Measurements from ENCODE around the gene SESN1. TPM values are rescaled to one million over a fixed set of nuclear protein-coding genes. Genes with fewer than 3 reads are reported as not detected.

The SESN1 gene
- total RNA-seq, 1 donor from 2014 or later, result 23.6 TPM

GRCh38 chr6:109048670-109049415 is 45.8 kb downstream of the SESN1 start:
- peaks cover 5% of the 10 kb centered on the region for H3K36me3 Mint-ChIP-seq (ENCODE audit: low read depth, unreplicated experiment)

GRCh38 chr6:109048176-109048575 is 46.5 kb downstream of the SESN1 start:
- H3K4me3 Mint-ChIP-seq (ENCODE audit: unreplicated experiment), result no peak overlapping the region
- peaks cover 8% of the 10 kb centered on the region for H3K27me3 Mint-ChIP-seq (ENCODE audit: unreplicated experiment)
- H3K9me3 Mint-ChIP-seq (ENCODE audit: unreplicated experiment), result no peaks in the 10 kb centered on the region
- H3K36me3 Mint-ChIP-seq (ENCODE audit: low read depth, unreplicated experiment), result peaks cover 5% of the 10 kb centered on the region
- no peaks in the 10 kb centered on the region for H3K4me1 Mint-ChIP-seq (ENCODE audit: unreplicated experiment)
- no peak for DNase-seq (ENCODE audit: low spot score)
- H3K27ac Mint-ChIP-seq (ENCODE audit: unreplicated experiment), result no peak overlapping the region
- TF ChIP-seq CTCF (IDR thresholded peaks at IDR 0.05; ENCODE audit: unreplicated experiment), result no peak

More at GRCh38 chr6:109048670-109049415, 45.8 kb downstream of the SESN1 start:
- TF ChIP-seq CTCF (IDR thresholded peaks at IDR 0.05; ENCODE audit: unreplicated experiment), result no peak
- DNase-seq (ENCODE audit: low spot score), result no peak
- H3K27me3 Mint-ChIP-seq (ENCODE audit: unreplicated experiment), result peaks cover 8% of the 10 kb centered on the region
- no peaks in the 10 kb centered on the region for H3K4me1 Mint-ChIP-seq (ENCODE audit: unreplicated experiment)
- H3K27ac Mint-ChIP-seq (ENCODE audit: unreplicated experiment), result no peak overlapping the region
- H3K9me3 Mint-ChIP-seq (ENCODE audit: unreplicated experiment), result no peaks in the 10 kb centered on the region
- H3K4me3 Mint-ChIP-seq (ENCODE audit: unreplicated experiment), result no peak overlapping the region

GRCh38 chr6:109045493-109045892 is 49.2 kb downstream of the SESN1 start:
- Mint-ChIP-seq H3K27me3 (ENCODE audit: unreplicated experiment) (peaks cover 8% of the 10 kb centered on the region), H3K4me3 (ENCODE audit: unreplicated experiment) (peak overlapping the region; percentile 0), H3K4me1 (ENCODE audit: unreplicated experiment) (no peaks in the 10 kb centered on the region), H3K36me3 (ENCODE audit: low read depth, unreplicated experiment) (peaks cover 5% of the 10 kb centered on the region), H3K27ac (ENCODE audit: unreplicated experiment) (no peak overlapping the region), H3K9me3 (ENCODE audit: unreplicated experiment) (no peaks in the 10 kb centered on the region)
- no peak for DNase-seq (ENCODE audit: low spot score)
- no peak for TF ChIP-seq CTCF (IDR thresholded peaks at IDR 0.05; ENCODE audit: unreplicated experiment)

GRCh38 chr6:109039795-109040194 is 54.9 kb downstream of the SESN1 start:
- Mint-ChIP-seq H3K27me3 (ENCODE audit: unreplicated experiment) (no peaks in the 10 kb centered on the region), H3K36me3 (ENCODE audit: low read depth, unreplicated experiment) (no peaks in the 10 kb centered on the region), H3K4me3 (ENCODE audit: unreplicated experiment) (no peak overlapping the region), H3K27ac (ENCODE audit: unreplicated experiment) (no peak overlapping the region), H3K4me1 (ENCODE audit: unreplicated experiment) (peaks cover 4% of the 10 kb centered on the region), H3K9me3 (ENCODE audit: unreplicated experiment) (no peaks in the 10 kb centered on the region)
- TF ChIP-seq CTCF (IDR thresholded peaks at IDR 0.05; ENCODE audit: unreplicated experiment), result no peak
- no peak for DNase-seq (ENCODE audit: low spot score)

GRCh38 chr6:109038837-109039398 is 55.7 kb downstream of the SESN1 start:
- no peak for TF ChIP-seq CTCF (IDR thresholded peaks at IDR 0.05; ENCODE audit: unreplicated experiment)
- H3K9me3 Mint-ChIP-seq (ENCODE audit: unreplicated experiment), result no peaks in the 10 kb centered on the region
- no peak overlapping the region for H3K27ac Mint-ChIP-seq (ENCODE audit: unreplicated experiment)
- H3K4me3 Mint-ChIP-seq (ENCODE audit: unreplicated experiment), result no peak overlapping the region
- peaks cover 4% of the 10 kb centered on the region for H3K4me1 Mint-ChIP-seq (ENCODE audit: unreplicated experiment)
- DNase-seq (ENCODE audit: low spot score), result no peak
- no peaks in the 10 kb centered on the region for H3K36me3 Mint-ChIP-seq (ENCODE audit: low read depth, unreplicated experiment)
- no peaks in the 10 kb centered on the region for H3K27me3 Mint-ChIP-seq (ENCODE audit: unreplicated experiment)

Measured in endothelial cell (in vitro differentiated cells).